PC-9 (cell line): ENCODE data around the gene RTP2. TPM values are rescaled to one million over a fixed set of nuclear protein-coding genes. Genes with fewer than 3 reads are reported as not detected.
A peak's percentile ranks its signal among the peaks of the same experiment; 100 is the strongest.

ENCODE experiments used
- BruUV-seq: library from RNA; stranded (reverse); fragments of 400-500 nt; replicated peaks from 2 replicates; lab custom pipeline; 2021; lab: Mats Ljungman, UMichigan
- CTCF ChIA-PET: fragments of 300-600 bp; sonication (Branson Sonifier 250); formaldehyde crosslinking; loops from one replicate; lab custom pipeline; 2022; ENCODE audit warnings: antibody characterized with exemption; lab: Charles Lee
- POLR2A ChIA-PET: fragments of 300-600 bp; sonication (Branson Sonifier 250); formaldehyde crosslinking; loops from one replicate; lab custom pipeline; 2022; ENCODE audit warnings: antibody characterized with exemption; ENCODE audit not compliant: unreplicated experiment; lab: Charles Lee
- DNase-seq, 2 experiments: peaks; one replicate each; pipeline versions ENCODE4 v3.0.0 to v3.0.0-alpha.2; 2015 to 2022; ENCODE audit warnings: mixed read lengths in 1 of 2
- H2AFZ ChIP-seq: fragments of 200-600 bp; sonication (generic); 2 replicates; pipeline ENCODE4 v1.8.1; 2017; ENCODE audit warnings: antibody characterized with exemption
- H3F3A ChIP-seq: fragments of 200-600 bp; sonication (generic); 2 replicates; pipeline ENCODE4 v1.8.1; 2017; ENCODE audit warnings: antibody characterized with exemption, mild to moderate bottlenecking, low read depth; ENCODE audit not compliant: insufficient read depth
- H3K27ac ChIP-seq: fragments of 200-600 bp; sonication (generic); 2 replicates; pipeline ENCODE4 v1.6.1; 2016; ENCODE audit warnings: mixed run types
- H3K27me3 ChIP-seq: fragments of 200-600 bp; sonication (generic); 2 replicates; pipeline ENCODE4 v1.6.1; 2016; ENCODE audit warnings: low read depth, mixed run types; ENCODE audit not compliant: insufficient read depth
- H3K36me3 ChIP-seq: fragments of 200-600 bp; sonication (generic); 2 replicates; pipeline ENCODE4 v1.6.1; 2016; ENCODE audit warnings: low read depth, mixed run types
- H3K4me1 ChIP-seq: fragments of 200-600 bp; sonication (generic); replicated peaks from 2 replicates; pipeline ENCODE4 v1.6.1; 2016; ENCODE audit warnings: mixed run types; ENCODE audit not compliant: insufficient read depth
- H3K4me2 ChIP-seq: fragments of 200-600 bp; sonication (generic); 2 replicates; pipeline ENCODE4 v1.6.1; 2017; ENCODE audit warnings: mixed run types
- H3K4me3 ChIP-seq: fragments of 200-600 bp; sonication (generic); 2 replicates; pipeline ENCODE4 v1.6.1; 2016; ENCODE audit warnings: mixed run types
- H3K79me2 ChIP-seq: fragments of 200-600 bp; sonication (generic); 2 replicates; pipeline ENCODE4 v1.6.1; 2017; ENCODE audit warnings: low read depth, mixed run types
- H3K9me2 ChIP-seq: fragments of 200-600 bp; sonication (generic); 2 replicates; pipeline ENCODE4 v1.8.1; 2017; ENCODE audit warnings: mild to moderate bottlenecking; ENCODE audit not compliant: insufficient read depth
- H3K9me3 ChIP-seq: fragments of 200-600 bp; sonication (generic); 2 replicates; pipeline ENCODE4 v1.8.1; 2016; ENCODE audit warnings: low read depth; ENCODE audit not compliant: insufficient read depth
- H4K20me1 ChIP-seq: fragments of 200-600 bp; sonication (generic); 2 replicates; pipeline ENCODE4 v1.8.1; 2017; ENCODE audit not compliant: insufficient read depth
- CTCF ChIP-seq: fragments of 200-600 bp; sonication (generic); conservative IDR thresholded peaks from 2 replicates; pipeline ENCODE4 v1.6.1; 2017; ENCODE audit warnings: mixed run types, antibody characterized with exemption, mild to moderate bottlenecking, moderate library complexity
- EZH2 ChIP-seq: fragments of 200-600 bp; sonication (generic); IDR thresholded peaks from 2 replicates; pipeline ENCODE4 v1.8.0; 2017; ENCODE audit warnings: antibody characterized with exemption, low read depth
- intact Hi-C: fragments of 100-400 bp; cut with micrococcal nuclease; formaldehyde crosslinking; loops from one replicate; pipeline ENCODE4 v1.10.0; 2022; ENCODE audit not compliant: unreplicated experiment
- total RNA-seq: library from RNA; stranded (reverse); gene quantifications from 2 replicates; pipeline ENCODE4 v1.2.3, GENCODE V29; 2021

Gene RTP2
- total RNA-seq, 1 experiment from 2014 or later, result not detected

GRCh38 chr3:187679638-187680396, 22.5 kb downstream of the RTP2 start:
- peaks cover 47% of the 10 kb centered on the region for H3K27me3 ChIP-seq
- no peak overlapping the region for H3K27ac ChIP-seq
- peaks cover under 1% of the 10 kb centered on the region; the same call in 1 of the 2 replicates for H3K9me3 ChIP-seq
- no peaks in the 10 kb centered on the region for H3K9me2 ChIP-seq
- no peak for TF ChIP-seq EZH2
- peak; percentile 96 for TF ChIP-seq CTCF
- intact Hi-C loops, result loop anchor here (1.0 to 2.0 kb wide), 7 partner anchors 34 to 1274 kb away; no protein-coding TSS in a partner anchor
- H3K4me3 ChIP-seq, result no peak overlapping the region
- no peaks in the 10 kb centered on the region for H3K4me1 ChIP-seq
- BruUV-seq, result no TSS peak
- H3K79me2 ChIP-seq, result no peaks in the 10 kb centered on the region
- CTCF ChIA-PET, result interaction anchor here (0.5 to 3.2 kb wide), 22 partner anchors 9 to 1274 kb away, joined by 3 to 81 read pairs (median 4); partner anchors contain the start of gene RPL39L
- no peak overlapping the region for H3K4me2 ChIP-seq
- POLR2A ChIA-PET, result interaction anchor here (0.6 kb wide), 2 partner anchors 82 to 353 kb away, joined by 13 to 17 read pairs; no protein-coding TSS in a partner anchor
- no peaks in the 10 kb centered on the region for H4K20me1 ChIP-seq
- no peaks in the 10 kb centered on the region for H3F3A ChIP-seq
- H3K36me3 ChIP-seq, result no peaks in the 10 kb centered on the region
- H2AFZ ChIP-seq, result no peak overlapping the region
- DNase-seq, result peak; percentile 71 to 79

- no peaks in the 10 kb centered on the region for H3K4me1 ChIP-seq
- no peak overlapping the region for H3K27ac ChIP-seq
- no peaks in the 10 kb centered on the region for H4K20me1 ChIP-seq
- BruUV-seq, result no TSS peak
- H3K36me3 ChIP-seq, result no peaks in the 10 kb centered on the region
- TF ChIP-seq CTCF (peak; percentile 69), EZH2 (no peak)
- intact Hi-C loops, result loop anchor here (1.0 to 2.0 kb wide), 7 partner anchors 36 to 1276 kb away; no protein-coding TSS in a partner anchor
- peaks cover 53% of the 10 kb centered on the region for H3K27me3 ChIP-seq
- H3K9me2 ChIP-seq, result no peaks in the 10 kb centered on the region
- ChIA-PET CTCF (interaction anchor here (0.6 to 3.2 kb wide), 7 partner anchors 37 to 1631 kb away, joined by 3 to 81 read pairs (median 6); no protein-coding TSS in a partner anchor), POLR2A (interaction anchor here (0.6 kb wide), 1 partner anchor 9 kb away, joined by 4 read pairs; no protein-coding TSS in a partner anchor)
- H3K79me2 ChIP-seq, result no peaks in the 10 kb centered on the region
- H3F3A ChIP-seq, result no peaks in the 10 kb centered on the region
- DNase-seq, result peak in 1 of 2 experiments; percentile 62
- no peaks in the 10 kb centered on the region; the same call in 1 of the 2 replicates for H3K9me3 ChIP-seq
- no peak overlapping the region for H2AFZ ChIP-seq
- H3K4me2 ChIP-seq, result no peak overlapping the region
- no peak overlapping the region for H3K4me3 ChIP-seq
These were observed 23.6 kb downstream of the RTP2 start for GRCh38 chr3:187678726-187679268.

- H3K27me3 ChIP-seq, result peaks cover 65% of the 10 kb centered on the region
- H3K4me2 ChIP-seq, result no peak overlapping the region
- no peaks in the 10 kb centered on the region for H3K9me2 ChIP-seq
- H3F3A ChIP-seq, result no peaks in the 10 kb centered on the region
- ChIA-PET POLR2A (no interaction called here), CTCF (interaction anchor here (0.7 to 1.9 kb wide), 3 partner anchors 152 to 457 kb away, joined by 3 to 14 read pairs (median 3); no protein-coding TSS in a partner anchor)
- H3K27ac ChIP-seq, result no peak overlapping the region
- no peak for TF ChIP-seq EZH2
- TF ChIP-seq CTCF, result no peak
- H2AFZ ChIP-seq, result no peak overlapping the region
- no peaks in the 10 kb centered on the region for H3K9me3 ChIP-seq
- DNase-seq, result no peak
- intact Hi-C loops, result loop anchor here (2.0 kb wide), 1 partner anchor 829 kb away; no protein-coding TSS in a partner anchor
- no peaks in the 10 kb centered on the region for H4K20me1 ChIP-seq
- H3K4me3 ChIP-seq, result no peak overlapping the region
- no TSS peak for BruUV-seq
- H3K4me1 ChIP-seq, result no peaks in the 10 kb centered on the region
- H3K36me3 ChIP-seq, result no peaks in the 10 kb centered on the region
- H3K79me2 ChIP-seq, result no peaks in the 10 kb centered on the region
These were observed 24.8 kb downstream of the RTP2 start for GRCh38 chr3:187677604-187678003.
